ENCODE data around the gene CNPY4.

- no peak for TF ChIP-seq CTCF (IDR thresholded peaks at IDR 0.05)
- no peak for TF ChIP-seq POLR2A (IDR thresholded peaks at IDR 0.05)
- no peak for TF ChIP-seq EP300 (IDR thresholded peaks at IDR 0.05)
These were observed 38.1 kb downstream of the CNPY4 start for GRCh38 chr7:100157334-100158228.
